ENCODE data around the gene VPS37C. TPM values are rescaled to one million over a fixed set of nuclear protein-coding genes. Genes with fewer than 3 reads are reported as not detected.

VPS37C gene
- total and polyA plus RNA-seq, 2 of the 13 experiments (the other 11 are each of a cell fraction or from before 2014, with no cell fraction given): 7.5 to 8.8 TPM

- TF ChIP-seq NFYC (CRISPR knock-in tag; IDR thresholded peaks at IDR 0.05) (peak; percentile 76), YY1 (IDR thresholded peaks at IDR 0.05; ENCODE audit: insufficient read depth, insufficient replicate concordance, low read depth, low read length) (peak; percentile 46), REXO4 (CRISPR knock-in tag; IDR thresholded peaks at IDR 0.05; ENCODE audit: borderline replicate concordance) (0 out of 2 replicates have a peak, but pooled peaks have one; percentile 22), PHF8 (CRISPR knock-in tag; IDR thresholded peaks at IDR 0.05) (peak; percentile 73), MXD3 (CRISPR knock-in tag; IDR thresholded peaks at IDR 0.05) (0 out of 2 replicates have a peak, but pooled peaks have one; percentile 59), KLF16 (CRISPR knock-in tag; IDR thresholded peaks at IDR 0.05) (peak in 1 of 2 experiments; percentile 13; a peak in 1 of 4 replicates), ZNF333 (CRISPR knock-in tag; IDR thresholded peaks at IDR 0.05; ENCODE audit: borderline replicate concordance) (0 out of 2 replicates have a peak, but pooled peaks have one; percentile 9), GABPB1 (CRISPR knock-in tag; IDR thresholded peaks at IDR 0.05) (peak; percentile 92), HNRNPLL (IDR thresholded peaks at IDR 0.05; ENCODE audit: low read depth, low read length, poor library complexity, severe bottlenecking) (peak; percentile 56), NR2F2 (IDR thresholded peaks at IDR 0.05; ENCODE audit: borderline replicate concordance, low read depth) (0 out of 2 replicates have a peak, but pooled peaks have one; percentile 22), ZBTB38 (CRISPR knock-in tag; IDR thresholded peaks at IDR 0.05) (peak; percentile 71; the same call in 1 of the 2 replicates), ZSCAN5A (CRISPR knock-in tag; IDR thresholded peaks at IDR 0.05; ENCODE audit: borderline replicate concordance) (no peak), ATF4 (CRISPR knock-in tag; IDR thresholded peaks at IDR 0.05) (no peak; a peak in 1 of 4 replicates), MEIS2 (CRISPR knock-in tag; IDR thresholded peaks at IDR 0.05) (0 out of 2 replicates have a peak, but pooled peaks have one; percentile 45), HOXA5 (CRISPR knock-in tag; IDR thresholded peaks at IDR 0.05) (0 out of 2 replicates have a peak, but pooled peaks have one; percentile 10), KMT2A (CRISPR knock-in tag; IDR thresholded peaks at IDR 0.05) (0 out of 2 replicates have a peak, but pooled peaks have one; percentile 6), FOXA3 (CRISPR knock-in tag; IDR thresholded peaks at IDR 0.05) (peak; percentile 59), ZSCAN31 (CRISPR knock-in tag; IDR thresholded peaks at IDR 0.05; ENCODE audit: low read depth) (peak; percentile 44; the same call in 1 of the 2 replicates), FOXA1 (IDR thresholded peaks at IDR 0.05) (no peak), FOXA1 (CRISPR knock-in tag; IDR thresholded peaks at IDR 0.05) (peak; percentile 74; the same call in 1 of the 2 replicates), KDM3A (CRISPR knock-in tag; IDR thresholded peaks at IDR 0.05; ENCODE audit: low read depth) (0 out of 2 replicates have a peak, but pooled peaks have one; percentile 16), ZNF740 (CRISPR knock-in tag; IDR thresholded peaks at IDR 0.05) (0 out of 2 replicates have a peak, but pooled peaks have one; percentile 33), HDAC6 (IDR thresholded peaks at IDR 0.05; ENCODE audit: low read depth, low read length) (no peak), EP300 (IDR thresholded peaks at IDR 0.05; ENCODE audit: low read depth in 2 of 2, low read length in 2 of 2) (no peak), EP300 (CRISPR knock-in tag; IDR thresholded peaks at IDR 0.05; ENCODE audit: borderline replicate concordance) (no peak), ZNF205 (CRISPR knock-in tag; IDR thresholded peaks at IDR 0.05) (0 out of 2 replicates have a peak, but pooled peaks have one; percentile 10)
These were observed at the start of gene VPS37C (continued) for GRCh38 chr11:61161190-61162091.

All from HepG2 (cell line).